BE2C (cell line): ENCODE results near the gene LAMTOR4.
"Not testable (repeated sequence)": the region's sequence is repeated elsewhere in the genome, so short reads cannot be mapped to it uniquely, and the experiment has no call there.

Source experiments
- DNase-seq: peaks from one replicate; pipeline ENCODE4 v3.0.0-alpha.2; 2020
- H3K27me3 ChIP-seq: fragments of 250-450 bp; sonication (Bioruptor Pico); 2 replicates; pipeline ENCODE4 v1.5.1; 2020; ENCODE audit warnings: mild to moderate bottlenecking
- H3K36me3 ChIP-seq: fragments of 250-450 bp; sonication (Bioruptor Pico); 2 replicates; pipeline ENCODE4 v1.5.1; 2020; ENCODE audit warnings: mild to moderate bottlenecking
- H3K4me1 ChIP-seq: fragments of 250-450 bp; sonication (Bioruptor Pico); 2 replicates; pipeline ENCODE4 v1.5.1; 2020
- H3K4me3 ChIP-seq: 2 replicates; pipeline ENCODE4 v1.5.1; 2011; ENCODE audit warnings: low read depth, low read length
- H3K9me3 ChIP-seq: fragments of 250-450 bp; sonication (Bioruptor Pico); 2 replicates; pipeline ENCODE4 v1.5.1; 2020
- TF ChIP-seq, protein P1 (sequence below): IDR thresholded peaks from 2 replicates; pipeline ENCODE4 v1.5.1; 2012; ENCODE audit warnings: mild to moderate bottlenecking, low read depth, low read length

The LAMTOR4 gene

DNA sequence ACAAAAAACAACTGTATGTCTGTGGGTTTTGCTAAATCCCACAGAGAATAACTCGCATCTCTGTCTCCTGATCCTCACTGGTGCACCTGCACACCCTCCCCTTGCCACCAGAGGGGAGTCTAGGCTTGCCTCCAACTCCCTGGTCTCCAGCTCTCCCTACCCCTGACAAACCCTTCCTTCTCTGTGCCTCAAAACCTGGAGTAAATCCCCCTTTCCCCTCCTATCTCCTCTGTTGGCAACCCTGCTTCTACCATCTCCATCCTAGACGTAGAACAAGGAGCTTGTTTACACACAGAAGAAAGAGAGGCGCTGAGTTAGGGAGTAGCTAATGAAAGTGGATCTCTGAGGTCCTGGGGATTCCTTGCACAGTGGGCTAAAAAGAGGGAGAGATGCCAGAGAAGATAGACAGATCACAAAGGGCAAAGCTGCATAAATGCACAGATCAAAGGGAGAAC, 16.0 kb upstream of the LAMTOR4 start:
- peak; percentile 81 for DNase-seq
- TF ChIP-seq, protein P1, sequence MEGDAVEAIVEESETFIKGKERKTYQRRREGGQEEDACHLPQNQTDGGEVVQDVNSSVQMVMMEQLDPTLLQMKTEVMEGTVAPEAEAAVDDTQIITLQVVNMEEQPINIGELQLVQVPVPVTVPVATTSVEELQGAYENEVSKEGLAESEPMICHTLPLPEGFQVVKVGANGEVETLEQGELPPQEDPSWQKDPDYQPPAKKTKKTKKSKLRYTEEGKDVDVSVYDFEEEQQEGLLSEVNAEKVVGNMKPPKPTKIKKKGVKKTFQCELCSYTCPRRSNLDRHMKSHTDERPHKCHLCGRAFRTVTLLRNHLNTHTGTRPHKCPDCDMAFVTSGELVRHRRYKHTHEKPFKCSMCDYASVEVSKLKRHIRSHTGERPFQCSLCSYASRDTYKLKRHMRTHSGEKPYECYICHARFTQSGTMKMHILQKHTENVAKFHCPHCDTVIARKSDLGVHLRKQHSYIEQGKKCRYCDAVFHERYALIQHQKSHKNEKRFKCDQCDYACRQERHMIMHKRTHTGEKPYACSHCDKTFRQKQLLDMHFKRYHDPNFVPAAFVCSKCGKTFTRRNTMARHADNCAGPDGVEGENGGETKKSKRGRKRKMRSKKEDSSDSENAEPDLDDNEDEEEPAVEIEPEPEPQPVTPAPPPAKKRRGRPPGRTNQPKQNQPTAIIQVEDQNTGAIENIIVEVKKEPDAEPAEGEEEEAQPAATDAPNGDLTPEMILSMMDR = peak; percentile 99
- Histone ChIP-seq H3K36me3 (no peaks in the 10 kb centered on the region), H3K27me3 (peaks cover 5% of the 10 kb centered on the region; the same call in 1 of the 2 replicates), H3K4me3 (no peak overlapping the region), H3K9me3 (no peaks in the 10 kb centered on the region), H3K4me1 (peaks cover 3% of the 10 kb centered on the region)

DNA sequence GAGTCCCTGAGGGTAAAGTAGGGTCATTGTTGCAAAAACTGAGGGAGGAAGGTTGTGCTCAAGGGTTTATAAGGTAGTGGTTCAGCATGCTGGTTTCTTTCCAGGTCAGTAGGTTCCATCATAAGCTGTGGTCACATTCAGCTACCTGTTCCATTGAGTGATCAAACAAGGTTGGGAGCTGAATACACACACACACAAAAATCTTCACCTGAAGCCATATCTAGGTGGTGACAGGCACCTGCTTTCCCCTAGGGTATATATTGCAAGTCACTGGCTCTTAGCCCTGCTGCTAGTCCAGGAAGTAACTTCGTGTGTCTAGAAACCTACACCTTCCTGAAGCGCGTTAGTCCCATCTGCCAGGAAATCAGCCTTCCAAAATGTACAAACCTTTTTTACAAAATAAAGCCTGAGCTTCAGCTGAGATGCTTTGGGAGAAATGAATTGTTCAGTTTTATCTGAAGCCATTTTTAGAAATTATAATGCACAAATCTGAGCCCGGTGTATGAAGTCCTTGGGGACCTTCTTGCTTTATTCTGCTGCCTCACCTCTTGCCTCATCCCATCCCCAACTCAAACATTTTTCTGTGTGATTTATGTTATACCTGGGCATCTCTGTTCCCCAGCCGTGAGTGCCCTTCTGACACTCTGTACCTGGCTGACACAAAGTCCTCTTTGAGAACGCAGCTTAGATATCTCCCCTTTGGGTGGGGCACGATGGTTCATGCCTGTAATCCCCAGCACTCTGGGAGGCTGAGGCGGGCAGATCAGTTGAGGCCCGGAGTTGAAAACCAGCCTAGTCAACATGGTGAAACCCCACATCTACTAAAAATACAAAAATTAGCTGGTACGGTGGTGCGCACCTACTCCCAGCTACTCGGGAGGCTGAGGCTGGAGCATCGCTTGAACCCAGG, 10.6 kb upstream of the LAMTOR4 start:
- H3K27me3 ChIP-seq = peaks cover 5% of the 10 kb centered on the region; the same call in 1 of the 2 replicates
- TF ChIP-seq, protein P1 = no peak
- no peak for DNase-seq
- H3K36me3 ChIP-seq = no peaks in the 10 kb centered on the region
- H3K4me1 ChIP-seq = no peaks in the 10 kb centered on the region
- H3K9me3 ChIP-seq = no peaks in the 10 kb centered on the region
- H3K4me3 ChIP-seq = no peak overlapping the region

DNA sequence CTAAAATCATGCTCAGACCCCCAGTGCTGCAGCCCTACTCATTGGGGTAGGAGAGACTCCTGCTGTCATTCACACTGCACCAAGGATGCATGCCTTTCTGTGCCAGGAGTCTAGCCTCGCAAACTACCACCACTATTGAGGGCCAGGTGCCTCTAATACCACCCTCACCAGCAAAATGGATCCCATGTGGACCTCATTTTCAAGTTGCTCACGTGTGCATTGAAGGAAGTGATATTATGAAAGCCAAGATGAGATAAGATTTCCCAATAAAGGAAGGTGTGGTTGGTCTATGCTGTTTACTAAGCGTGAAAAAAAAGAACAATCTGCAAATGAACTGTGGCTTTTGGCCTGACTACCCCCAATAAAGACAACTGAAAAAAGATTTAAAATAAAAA, 7.2 kb upstream of the LAMTOR4 start:
- Histone ChIP-seq H3K4me1 (no peaks in the 10 kb centered on the region), H3K27me3 (no peaks in the 10 kb centered on the region), H3K9me3 (no peaks in the 10 kb centered on the region), H3K36me3 (no peaks in the 10 kb centered on the region), H3K4me3 (no peak overlapping the region)
- no peak for DNase-seq
- TF ChIP-seq, protein P1 = no peak

DNA sequence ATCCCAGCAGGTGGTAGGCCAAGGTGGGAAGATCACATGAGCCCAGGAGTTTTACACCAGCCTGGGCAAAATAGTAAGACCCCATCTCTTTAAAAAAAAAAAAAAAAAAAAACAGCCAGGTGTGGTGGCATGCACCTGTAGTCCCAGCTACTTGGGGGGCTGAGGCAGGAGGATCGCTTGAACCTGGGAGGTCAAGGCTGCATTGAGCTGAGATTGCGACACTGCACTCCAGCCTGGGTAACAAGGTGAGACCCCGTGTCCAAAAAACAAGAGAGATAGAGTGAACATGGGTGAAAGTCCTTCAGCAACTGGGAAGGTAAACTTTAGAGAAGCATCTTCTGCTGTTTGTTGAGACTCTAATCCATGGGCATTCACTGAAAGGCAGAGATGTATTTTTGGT, 6.3 kb upstream of the LAMTOR4 start:
- no peak overlapping the region for H3K4me3 ChIP-seq
- no peaks in the 10 kb centered on the region for H3K9me3 ChIP-seq
- TF ChIP-seq, protein P1 = no peak
- H3K27me3 ChIP-seq = no peaks in the 10 kb centered on the region
- no peaks in the 10 kb centered on the region for H3K36me3 ChIP-seq
- no peak for DNase-seq
- no peaks in the 10 kb centered on the region for H3K4me1 ChIP-seq

DNA sequence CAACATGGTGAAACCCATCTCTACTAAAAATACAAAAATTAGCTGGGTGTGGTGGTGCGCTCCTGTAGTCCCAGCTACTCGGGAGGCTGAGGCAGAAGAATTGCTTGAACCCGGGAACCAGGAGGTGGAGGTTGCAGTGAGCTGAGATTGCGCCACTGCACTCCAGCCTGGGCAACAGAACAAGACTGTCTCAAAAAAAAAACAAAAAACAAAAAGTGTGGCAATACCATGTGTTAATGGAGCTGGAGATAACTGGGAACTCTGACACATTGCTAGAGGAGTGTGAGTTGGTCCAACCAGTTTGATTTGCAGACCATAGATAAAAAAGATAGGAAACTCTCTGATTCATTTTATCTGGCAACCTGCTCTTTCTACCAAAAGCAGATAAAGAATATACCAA, 2.4 kb upstream of the LAMTOR4 start:
- not testable (repeated sequence) for H3K36me3 ChIP-seq, H3K27me3 ChIP-seq, DNase-seq, H3K9me3 ChIP-seq, H3K4me1 ChIP-seq, H3K4me3 ChIP-seq

DNA sequence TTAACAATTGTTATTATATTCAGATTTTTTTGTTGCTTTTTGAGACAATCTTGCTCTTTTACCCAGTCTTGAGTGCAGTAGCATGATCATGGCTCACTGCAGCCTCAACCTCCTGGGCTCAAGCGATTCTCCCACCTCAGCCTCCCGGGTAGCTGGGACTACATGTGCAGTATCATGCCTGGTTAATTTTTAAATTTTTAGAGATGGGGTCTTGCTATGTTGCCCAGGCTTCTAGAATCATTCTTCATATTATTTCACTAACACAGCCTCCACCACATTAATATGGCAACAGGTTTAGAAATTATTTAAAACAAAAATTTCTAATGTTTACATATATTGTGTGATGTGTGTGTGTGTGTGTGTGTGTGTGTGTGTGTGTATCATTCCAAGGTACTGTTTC, 1.4 kb upstream of the LAMTOR4 start:
- H3K36me3 ChIP-seq = no peaks in the 10 kb centered on the region; the same call in 1 of the 2 replicates
- no peak for DNase-seq
- TF ChIP-seq, protein P1 = no peak
- no peaks in the 10 kb centered on the region for H3K4me1 ChIP-seq
- H3K9me3 ChIP-seq = no peaks in the 10 kb centered on the region
- H3K4me3 ChIP-seq = no peak overlapping the region
- H3K27me3 ChIP-seq = no peaks in the 10 kb centered on the region
